HG02642 (cell line): ENCODE results near the gene PCK1.

Source experiments
- ATAC-seq: cut with Tn5 transposase; IDR thresholded peaks from one replicate; pipeline ENCODE4 v1.9.1; 2021; ENCODE audit warnings: mild to moderate bottlenecking; ENCODE audit not compliant: unreplicated experiment, poor library complexity

PCK1 gene

GRCh38 chr20:57598060-57598459, 37.1 kb downstream of the PCK1 start:
- no peak for ATAC-seq

- no peak for ATAC-seq
Measured at GRCh38 chr20:57598491-57598890, 37.6 kb downstream of the PCK1 start.

- ATAC-seq: no peak
Measured at GRCh38 chr20:57600320-57601210, 39.7 kb downstream of the PCK1 start.

GRCh38 chr20:57601211-57601570, 40.3 kb downstream of the PCK1 start:
- no peak for ATAC-seq

GRCh38 chr20:57601737-57602136, 40.8 kb downstream of the PCK1 start:
- ATAC-seq: no peak

GRCh38 chr20:57603120-57603519, 42.2 kb downstream of the PCK1 start:
- no peak for ATAC-seq

- ATAC-seq: no peak
Measured at GRCh38 chr20:57605045-57605444, 44.1 kb downstream of the PCK1 start.

GRCh38 chr20:57605878-57606277, 45.0 kb downstream of the PCK1 start:
- ATAC-seq: no peak

- ATAC-seq: no peak
Measured at GRCh38 chr20:57608516-57608915, 47.6 kb downstream of the PCK1 start.

GRCh38 chr20:57609086-57609841, 48.4 kb downstream of the PCK1 start:
- no peak for ATAC-seq

- no peak for ATAC-seq
Measured at GRCh38 chr20:57609842-57610167, 48.9 kb downstream of the PCK1 start.

GRCh38 chr20:57610261-57610952, 49.5 kb downstream of the PCK1 start:
- no peak for ATAC-seq

- no peak for ATAC-seq
Measured at GRCh38 chr20:57611586-57612311, 50.8 kb downstream of the PCK1 start.

- no peak for ATAC-seq
Measured at GRCh38 chr20:57612436-57612835, 51.5 kb downstream of the PCK1 start.

GRCh38 chr20:57612916-57613315, 52.0 kb downstream of the PCK1 start:
- no peak for ATAC-seq

GRCh38 chr20:57613481-57613921, 52.6 kb downstream of the PCK1 start:
- no peak for ATAC-seq

GRCh38 chr20:57614490-57615444, 53.9 kb downstream of the PCK1 start:
- no peak for ATAC-seq

GRCh38 chr20:57615445-57615811, 54.5 kb downstream of the PCK1 start:
- ATAC-seq: no peak

GRCh38 chr20:57616143-57616951, 55.4 kb downstream of the PCK1 start:
- no peak for ATAC-seq
